CD4-positive, alpha-beta T cell (primary cell): Measurements from ENCODE around the gene MSH2. TPM values are rescaled to one million over a fixed set of nuclear protein-coding genes. Genes with fewer than 3 reads are reported as not detected.

Experiments used
- ATAC-seq: fragments of 200-7000 bp; cut with Tn5 transposase; one replicate; pipeline ENCODE4 v1.10.0; 2022; ENCODE audit warnings: mild to moderate bottlenecking; ENCODE audit not compliant: poor library complexity
- CTCF ChIA-PET: fragments of 350-600 bp; sonication (Branson Sonifier 250); formaldehyde crosslinking; loops from one replicate; lab custom pipeline; 2021; ENCODE audit warnings: antibody characterized with exemption, inconsistent platforms; lab: Charles Lee
- POLR2A ChIA-PET: fragments of 350-600 bp; sonication (Branson Sonifier 250); formaldehyde crosslinking; loops from one replicate; lab custom pipeline; 2021; ENCODE audit warnings: antibody characterized with exemption, inconsistent platforms; lab: Charles Lee
- DNase-seq, 14 experiments: peaks; one replicate each; pipeline ENCODE4 v3.0.0-alpha.2; 2013 to 2020; ENCODE audit warnings: mixed read lengths in 2 of 14
- H3K27ac ChIP-seq, 2 donors: one replicate each; pipeline versions ENCODE4 v1.5.1 to v1.7.0; 2013; ENCODE audit warnings: low read length in 2 of 2, low read depth in 1 of 2, mild to moderate bottlenecking in 1 of 2
- H3K27me3 ChIP-seq, 2 experiments: 1 replicate in 1 of 2; 2 replicates in 1 of 2; pipeline versions ENCODE4 v1.6.1 to v1.7.0; 2013; ENCODE audit warnings: low read length in 2 of 2, control low read depth in 1 of 2, mild to moderate bottlenecking in 1 of 2, moderate library complexity in 1 of 2; ENCODE audit not compliant: insufficient read depth in 2 of 2, control insufficient read depth in 1 of 2
- H3K36me3 ChIP-seq: one replicate; pipeline ENCODE4 v1.6.1; 2013; ENCODE audit warnings: low read length, control low read depth; ENCODE audit not compliant: insufficient read depth
- H3K4me1 ChIP-seq: one replicate; pipeline ENCODE4 v1.6.1; 2013; ENCODE audit warnings: low read length, control low read depth; ENCODE audit not compliant: insufficient read depth
- H3K4me3 ChIP-seq: one replicate; pipeline ENCODE4 v1.5.1; 2013; ENCODE audit warnings: mild to moderate bottlenecking, low read length, moderate library complexity
- H3K9me3 ChIP-seq, 2 experiments: 1 replicate in 1 of 2; 2 replicates in 1 of 2; pipeline versions ENCODE4 v1.6.1 to v1.7.0; 2013; ENCODE audit warnings: low read length in 2 of 2, mild to moderate bottlenecking in 2 of 2, control low read depth in 1 of 2, moderate library complexity in 1 of 2; ENCODE audit not compliant: control insufficient read depth in 1 of 2, insufficient read depth in 1 of 2
- H3K27ac Mint-ChIP-seq: one replicate; pipeline ENCODE4 v1.8.0; 2020; ENCODE audit warnings: mixed read lengths
- H3K27me3 Mint-ChIP-seq: one replicate; pipeline ENCODE4 v1.8.0; 2021; ENCODE audit warnings: mixed read lengths
- H3K36me3 Mint-ChIP-seq: one replicate; pipeline ENCODE4 v1.8.0; 2021; ENCODE audit warnings: low read depth, mixed read lengths
- H3K4me1 Mint-ChIP-seq: one replicate; pipeline ENCODE4 v1.8.0; 2021; ENCODE audit warnings: low read depth, mixed read lengths
- H3K4me3 Mint-ChIP-seq: one replicate; pipeline ENCODE4 v1.8.0; 2020; ENCODE audit warnings: mild to moderate bottlenecking, mixed read lengths
- H3K9me3 Mint-ChIP-seq: one replicate; pipeline ENCODE4 v1.8.0; 2020; ENCODE audit warnings: mixed read lengths
- intact Hi-C, 2 experiments: fragments of 100-400 bp; cut with DNase I in 1 of 2; cut with micrococcal nuclease in 1 of 2; formaldehyde crosslinking; loops; one replicate each; pipeline versions ENCODE4 v1.15.1 to v1.9.0; 2023 to 2025; cut with DNase I, micrococcal nuclease
- total RNA-seq, 174 experiments: library from RNA in 2 of 174; stranded (reverse) in 2 of 174; gene quantifications; one replicate each; pipeline ENCODE4 v1.2.3 and lab custom pipeline; 2021 to 2026
- TF ChIP-seq, protein P1 (sequence below): fragments of 200-600 bp; IDR thresholded peaks from one replicate; pipeline ENCODE4 v1.8.0; 2022; ENCODE audit warnings: antibody characterized with exemption, mild to moderate bottlenecking

The MSH2 gene
- total RNA-seq, 2 experiments from 2014 or later: 7.1 to 8.2 TPM

DNA sequence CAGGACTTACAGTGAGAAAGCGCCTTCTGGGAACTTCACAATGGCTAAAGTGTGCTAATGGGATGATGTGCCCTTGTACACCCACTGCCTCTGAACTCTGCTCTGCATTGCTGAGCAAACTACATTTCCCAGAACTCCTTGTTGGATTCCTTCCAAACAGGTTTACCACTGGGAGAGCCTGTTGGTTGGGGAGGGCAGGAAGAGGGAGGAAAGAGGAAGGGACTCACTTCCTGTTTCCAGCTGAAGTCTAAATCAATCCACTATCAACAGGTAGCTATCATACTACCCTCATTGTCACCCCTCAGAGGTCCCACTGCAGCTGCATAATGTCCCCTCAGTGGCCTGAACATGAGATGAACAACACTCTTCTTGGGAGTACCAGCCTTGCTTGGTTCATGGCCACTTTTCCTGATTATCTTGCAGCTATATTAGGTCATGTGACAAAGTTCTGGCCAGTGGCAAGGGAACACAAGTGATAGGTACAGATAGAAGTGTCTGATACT, 109.7 kb downstream of the MSH2 start:
- DNase-seq (no peak), ATAC-seq (no peak)
- TF ChIP-seq, protein P1, sequence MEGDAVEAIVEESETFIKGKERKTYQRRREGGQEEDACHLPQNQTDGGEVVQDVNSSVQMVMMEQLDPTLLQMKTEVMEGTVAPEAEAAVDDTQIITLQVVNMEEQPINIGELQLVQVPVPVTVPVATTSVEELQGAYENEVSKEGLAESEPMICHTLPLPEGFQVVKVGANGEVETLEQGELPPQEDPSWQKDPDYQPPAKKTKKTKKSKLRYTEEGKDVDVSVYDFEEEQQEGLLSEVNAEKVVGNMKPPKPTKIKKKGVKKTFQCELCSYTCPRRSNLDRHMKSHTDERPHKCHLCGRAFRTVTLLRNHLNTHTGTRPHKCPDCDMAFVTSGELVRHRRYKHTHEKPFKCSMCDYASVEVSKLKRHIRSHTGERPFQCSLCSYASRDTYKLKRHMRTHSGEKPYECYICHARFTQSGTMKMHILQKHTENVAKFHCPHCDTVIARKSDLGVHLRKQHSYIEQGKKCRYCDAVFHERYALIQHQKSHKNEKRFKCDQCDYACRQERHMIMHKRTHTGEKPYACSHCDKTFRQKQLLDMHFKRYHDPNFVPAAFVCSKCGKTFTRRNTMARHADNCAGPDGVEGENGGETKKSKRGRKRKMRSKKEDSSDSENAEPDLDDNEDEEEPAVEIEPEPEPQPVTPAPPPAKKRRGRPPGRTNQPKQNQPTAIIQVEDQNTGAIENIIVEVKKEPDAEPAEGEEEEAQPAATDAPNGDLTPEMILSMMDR: no peak
- H3K27ac Mint-ChIP-seq: no peak overlapping the region
- Histone ChIP-seq H3K9me3 (peaks cover 0 to 4% of the 10 kb centered on the region in 2 experiments), H3K4me3 (no peak overlapping the region), H3K27ac (no peak overlapping the region), H3K4me1 (no peaks in the 10 kb centered on the region), H3K27me3 (no peaks in the 10 kb centered on the region), H3K36me3 (no peaks in the 10 kb centered on the region)
- intact Hi-C loops: no loop called here
- ChIA-PET POLR2A (interaction anchor here (1.0 kb wide), 1 partner anchor 8 kb away, joined by 3 read pairs; no protein-coding TSS in a partner anchor), CTCF (no interaction called here)
- H3K9me3 Mint-ChIP-seq: no peaks in the 10 kb centered on the region
- no peak overlapping the region for H3K4me3 Mint-ChIP-seq
- no peaks in the 10 kb centered on the region for H3K36me3 Mint-ChIP-seq
- H3K27me3 Mint-ChIP-seq: no peaks in the 10 kb centered on the region
- no peaks in the 10 kb centered on the region for H3K4me1 Mint-ChIP-seq

DNA sequence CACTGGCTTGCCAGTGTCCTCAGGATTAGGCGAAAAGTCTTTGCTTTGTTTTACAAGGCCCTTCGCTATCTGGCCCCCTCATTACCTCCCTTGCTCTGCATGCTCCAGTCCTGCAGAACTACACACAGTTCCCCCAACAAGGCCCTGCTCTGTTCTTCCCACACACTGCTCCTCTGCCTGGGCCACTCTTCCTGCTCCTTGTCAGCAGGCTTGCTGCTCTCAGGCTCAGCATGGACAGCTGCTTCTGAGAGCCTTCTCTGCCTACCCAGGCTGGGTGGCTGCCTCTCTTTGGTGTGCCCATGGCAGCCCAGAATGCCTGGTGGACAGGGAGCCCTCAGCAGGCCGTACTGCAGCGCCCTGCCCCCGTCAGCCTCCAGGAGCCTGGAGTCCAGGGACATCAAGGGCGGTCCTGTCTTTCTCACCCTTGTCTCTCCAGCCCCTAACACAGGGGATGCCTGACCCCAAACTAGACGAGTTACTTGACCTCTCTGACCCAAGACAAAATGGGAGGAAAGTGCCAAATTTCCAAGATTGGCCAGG, 111.1 kb downstream of the MSH2 start:
- no peaks in the 10 kb centered on the region for H3K36me3 ChIP-seq
- H3K9me3 ChIP-seq: no peaks in the 10 kb centered on the region
- H3K4me1 Mint-ChIP-seq: no peaks in the 10 kb centered on the region
- no peak overlapping the region for H3K27ac ChIP-seq
- intact Hi-C loops: no loop called here
- H3K4me3 ChIP-seq: no peak overlapping the region
- POLR2A ChIA-PET: no interaction called here
- H3K27me3 ChIP-seq: no peaks in the 10 kb centered on the region
- H3K4me1 ChIP-seq: no peaks in the 10 kb centered on the region
- no peaks in the 10 kb centered on the region for H3K27me3 Mint-ChIP-seq
- H3K36me3 Mint-ChIP-seq: no peaks in the 10 kb centered on the region
- H3K4me3 Mint-ChIP-seq: no peak overlapping the region
- no peak for ATAC-seq
- TF ChIP-seq, protein P1: no peak
- CTCF ChIA-PET: no interaction called here
- no peak overlapping the region for H3K27ac Mint-ChIP-seq
- DNase-seq: no peak
- H3K9me3 Mint-ChIP-seq: no peaks in the 10 kb centered on the region

- Histone ChIP-seq H3K4me3 (no peak overlapping the region), H3K27ac (no peak overlapping the region), H3K9me3 (no peaks in the 10 kb centered on the region), H3K4me1 (peaks cover 13% of the 10 kb centered on the region), H3K27me3 (no peaks in the 10 kb centered on the region), H3K36me3 (no peaks in the 10 kb centered on the region)
- H3K9me3 Mint-ChIP-seq: no peaks in the 10 kb centered on the region
- ATAC-seq: no peak
- H3K27ac Mint-ChIP-seq: no peak overlapping the region
- POLR2A ChIA-PET: no interaction called here
- peaks cover 11% of the 10 kb centered on the region for H3K4me1 Mint-ChIP-seq
- CTCF ChIA-PET: no interaction called here
- intact Hi-C loops: loop anchor here in 1 of 2 experiments (5.0 kb wide), 1 partner anchor 251 kb away; no protein-coding TSS in a partner anchor
- H3K4me3 Mint-ChIP-seq: no peak overlapping the region
- DNase-seq: no peak
- H3K27me3 Mint-ChIP-seq: no peaks in the 10 kb centered on the region
- H3K36me3 Mint-ChIP-seq: no peaks in the 10 kb centered on the region
- TF ChIP-seq, protein P1: no peak
These were observed 113.6 kb downstream of the MSH2 start for GRCh38 chr2:47516360-47517104.
